GM12892 (cell line): ENCODE results near the gene CFDP1.

Source experiments
- POLR2A ChIP-seq: IDR thresholded peaks from 2 replicates; pipeline ENCODE4 v1.6.1; 2011; ENCODE audit warnings: low read depth, low read length, control low read depth
- TAF1 ChIP-seq: IDR thresholded peaks from 2 replicates; pipeline ENCODE4 v1.6.1; 2011; ENCODE audit warnings: low read depth, mild to moderate bottlenecking, control low read depth, low read length, borderline replicate concordance

- TF ChIP-seq POLR2A (no peak), TAF1 (no peak)
Observed at GRCh38 chr16:75471723-75472633, 38.7 kb upstream of the CFDP1 start.
